GM08714 (cell line): ENCODE measurements around the gene SLC25A39.
"Not testable (repeated sequence)": the region's sequence is repeated elsewhere in the genome, so short reads cannot be mapped to it uniquely, and the experiment has no call there.

Source experiments
- H3K4me3 ChIP-seq: fragments of 200-500 bp; sonication (Bioruptor generic); 2 replicates; pipeline ENCODE4 v1.5.1; 2014; ENCODE audit warnings: mild to moderate bottlenecking, low read length, inconsistent platforms
- ZNF274 ChIP-seq: IDR thresholded peaks from 2 replicates; pipeline ENCODE4 v1.6.1; 2012; ENCODE audit warnings: mild to moderate bottlenecking, low read depth, low read length

The SLC25A39 gene

GRCh38 chr17:44324571-44325275, at the start of gene SLC25A39:
TSS of gene SLC25A39 (minus strand) at chr17:44324823. CDS start at chr17:44323562, 1,261 bp downstream.
- TF ChIP-seq ZNF274, result no peak
- H3K4me3 ChIP-seq, result peak within 1 kb of the TSS; percentile 73

- no peak for TF ChIP-seq ZNF274
- no peak overlapping the region for H3K4me3 ChIP-seq
These were observed 47.4 kb upstream of the SLC25A39 start for GRCh38 chr17:44372036-44372435.

GRCh38 chr17:44369414-44370023, 44.9 kb upstream of the SLC25A39 start:
- not testable (repeated sequence) for H3K4me3 ChIP-seq

GRCh38 chr17:44368391-44369243, 44.0 kb upstream of the SLC25A39 start:
- H3K4me3 ChIP-seq, result not testable (repeated sequence)

- TF ChIP-seq ZNF274, result no peak
- H3K4me3 ChIP-seq, result no peak overlapping the region
These were observed 42.8 kb upstream of the SLC25A39 start for GRCh38 chr17:44367231-44367979.

GRCh38 chr17:44365051-44365450, 40.4 kb upstream of the SLC25A39 start:
- not testable (repeated sequence) for H3K4me3 ChIP-seq

GRCh38 chr17:44363613-44364159, 39.1 kb upstream of the SLC25A39 start, which contains the start of gene FAM171A2:
TSS of gene FAM171A2 (minus strand) at chr17:44363853. CDS start at chr17:44363714, 139 bp downstream.
- no peak for TF ChIP-seq ZNF274
- H3K4me3 ChIP-seq, result peak within 1 kb of the TSS; percentile 71

GRCh38 chr17:44362949-44363612, 38.5 kb upstream of the SLC25A39 start:
- H3K4me3 ChIP-seq, result peak overlapping the region; percentile 71
- TF ChIP-seq ZNF274, result no peak

GRCh38 chr17:44362459-44362948, 37.9 kb upstream of the SLC25A39 start:
- no peak for TF ChIP-seq ZNF274
- H3K4me3 ChIP-seq, result no peak overlapping the region; the same call in 1 of the 2 replicates

GRCh38 chr17:44361292-44362260, 37.0 kb upstream of the SLC25A39 start:
- TF ChIP-seq ZNF274, result no peak
- H3K4me3 ChIP-seq, result no peak overlapping the region

GRCh38 chr17:44360826-44361225, 36.2 kb upstream of the SLC25A39 start:
- H3K4me3 ChIP-seq, result no peak overlapping the region
- no peak for TF ChIP-seq ZNF274

GRCh38 chr17:44360144-44360533, 35.5 kb upstream of the SLC25A39 start:
- no peak overlapping the region for H3K4me3 ChIP-seq
- TF ChIP-seq ZNF274, result no peak
